SK-N-SH (cell line): Measurements from ENCODE around the gene NLRP1. TPM values are rescaled to one million over a fixed set of nuclear protein-coding genes. Genes with fewer than 3 reads are reported as not detected.

Experiments used
- CHD2 ChIP-seq: fragments of 150-350 bp; IDR thresholded peaks from 2 replicates; pipeline ENCODE4 v1.6.1; 2018; ENCODE audit warnings: low read length; ENCODE audit not compliant: partially characterized antibody
- CTCF ChIP-seq: fragments of 200-600 bp; sonication (generic); IDR thresholded peaks from 2 replicates; pipeline ENCODE4 v1.6.1; 2017; ENCODE audit warnings: antibody characterized with exemption, mild to moderate bottlenecking, moderate library complexity
- EP300 ChIP-seq, 2 experiments: IDR thresholded peaks; 2 replicates each; pipeline versions ENCODE4 v1.4.0 to v1.6.1; 2012; ENCODE audit warnings: borderline replicate concordance in 1 of 2, low read depth in 1 of 2, low read length in 1 of 2
- EZH2phosphoT487 ChIP-seq: fragments of 200-600 bp; sonication (generic); IDR thresholded peaks from 2 replicates; pipeline ENCODE4 v1.6.1; 2017; ENCODE audit warnings: low read depth, mixed run types, mild to moderate bottlenecking, antibody characterized with exemption, moderate library complexity, borderline replicate concordance
- FOSL2 ChIP-seq: IDR thresholded peaks from 2 replicates; pipeline ENCODE4 v1.4.0; 2012; ENCODE audit warnings: low read depth, mild to moderate bottlenecking, moderate library complexity, borderline replicate concordance
- FOXM1 ChIP-seq: IDR thresholded peaks from 2 replicates; pipeline ENCODE4 v1.4.0; 2012; ENCODE audit warnings: low read depth, mild to moderate bottlenecking
- GABPA ChIP-seq: IDR thresholded peaks from 2 replicates; pipeline ENCODE4 v1.4.0; 2012; ENCODE audit warnings: low read depth, mild to moderate bottlenecking
- GATA2 ChIP-seq: sonication (generic); formaldehyde crosslinking; IDR thresholded peaks from 2 replicates; pipeline ENCODE4 v1.5.0; 2020; ENCODE audit warnings: mild to moderate bottlenecking, missing genetic modification reagents
- IRF3 ChIP-seq: fragments of 150-350 bp; IDR thresholded peaks from 2 replicates; pipeline ENCODE4 v1.6.1; 2016; ENCODE audit warnings: mild to moderate bottlenecking, low read depth, low read length
- JUND ChIP-seq: IDR thresholded peaks from 2 replicates; pipeline ENCODE4 v1.4.0; 2012
- NFIC ChIP-seq: IDR thresholded peaks from 2 replicates; pipeline ENCODE4 v1.4.0; 2012; ENCODE audit warnings: borderline replicate concordance
- NRF1 ChIP-seq: IDR thresholded peaks from 2 replicates; pipeline ENCODE4 v1.6.1; 2012; ENCODE audit warnings: low read depth, mild to moderate bottlenecking, low read length
- RAD21 ChIP-seq: IDR thresholded peaks from 2 replicates; pipeline ENCODE4 v1.6.1; 2012; ENCODE audit warnings: mild to moderate bottlenecking, low read length
- SIN3A ChIP-seq: IDR thresholded peaks from 2 replicates; pipeline ENCODE4 v1.6.1; 2012; ENCODE audit warnings: low read depth, mild to moderate bottlenecking, low read length, moderate library complexity, borderline replicate concordance
- TAF1 ChIP-seq: IDR thresholded peaks from 2 replicates; pipeline ENCODE4 v1.6.1; 2012; ENCODE audit warnings: low read depth, mild to moderate bottlenecking, low read length, moderate library complexity, borderline replicate concordance
- TEAD4 ChIP-seq: IDR thresholded peaks from 2 replicates; pipeline ENCODE4 v1.4.0; 2012; ENCODE audit warnings: mild to moderate bottlenecking, borderline replicate concordance; ENCODE audit not compliant: insufficient read depth
- ZBTB33 ChIP-seq: IDR thresholded peaks from 2 replicates; pipeline ENCODE4 v1.4.0; 2012; ENCODE audit warnings: low read depth, borderline replicate concordance
- polyA plus RNA-seq, 3 experiments: library from polyadenylated mRNA; depleted of rRNA; stranded (reverse); fragments of >200 nt; gene quantifications; 2 replicates each; pipeline ENCODE4 v1.2.3, GENCODE V29; 2012
- TF ChIP-seq, protein P1 (sequence below): IDR thresholded peaks from 2 replicates; pipeline ENCODE4 v1.4.0; 2012; ENCODE audit warnings: low read depth, borderline replicate concordance
- TF ChIP-seq, protein P2 (sequence below): IDR thresholded peaks from 2 replicates; pipeline ENCODE4 v1.4.0; 2012; ENCODE audit warnings: low read depth

Gene NLRP1
- polyA plus RNA-seq, 1 of the 3 experiments (the other 2 are of a cell fraction): 51.4 TPM

- TF ChIP-seq NRF1: 0 out of 2 replicates have a peak, but pooled peaks have one; percentile 6
- TF ChIP-seq FOSL2: no peak
- 0 out of 2 replicates have a peak, but pooled peaks have one; percentile 46 for TF ChIP-seq ZBTB33
- peak; percentile 88 for TF ChIP-seq GABPA
- TF ChIP-seq EP300 (IDR thresholded peaks at IDR 0.05; ENCODE audit: borderline replicate concordance in 1 of 2, low read depth in 1 of 2, low read length in 1 of 2): no peak; a peak in 1 of 4 replicates
- peak; percentile 76 for TF ChIP-seq CHD2
- TF ChIP-seq JUND: no peak
- no peak; the same call in 1 of the 2 replicates for TF ChIP-seq TEAD4
- TF ChIP-seq, protein P1, sequence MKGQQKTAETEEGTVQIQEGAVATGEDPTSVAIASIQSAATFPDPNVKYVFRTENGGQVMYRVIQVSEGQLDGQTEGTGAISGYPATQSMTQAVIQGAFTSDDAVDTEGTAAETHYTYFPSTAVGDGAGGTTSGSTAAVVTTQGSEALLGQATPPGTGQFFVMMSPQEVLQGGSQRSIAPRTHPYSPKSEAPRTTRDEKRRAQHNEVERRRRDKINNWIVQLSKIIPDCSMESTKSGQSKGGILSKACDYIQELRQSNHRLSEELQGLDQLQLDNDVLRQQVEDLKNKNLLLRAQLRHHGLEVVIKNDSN: 0 out of 2 replicates have a peak, but pooled peaks have one; percentile 6
- peak; percentile 48; the same call in 1 of the 2 replicates for TF ChIP-seq IRF3
- TF ChIP-seq CTCF: no peak
- peak; percentile 77; the same call in 1 of the 2 replicates for TF ChIP-seq SIN3A
- TF ChIP-seq, protein P2, sequence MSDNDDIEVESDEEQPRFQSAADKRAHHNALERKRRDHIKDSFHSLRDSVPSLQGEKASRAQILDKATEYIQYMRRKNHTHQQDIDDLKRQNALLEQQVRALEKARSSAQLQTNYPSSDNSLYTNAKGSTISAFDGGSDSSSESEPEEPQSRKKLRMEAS: peak; percentile 89
- no peak for TF ChIP-seq EZH2phosphoT487
- TF ChIP-seq RAD21: no peak
- peak; percentile 30 for TF ChIP-seq TAF1
- no peak for TF ChIP-seq FOXM1
- TF ChIP-seq NFIC: no peak
- TF ChIP-seq GATA2 (CRISPR knock-in tag): no peak
These were observed 97.8 kb downstream of the NLRP1 start, which contains the start of gene MIS12 (continued) for GRCh38 chr17:5486206-5487124.
